ENCODE results near the gene CAMK2D.
"Not testable (repeated sequence)": the region's sequence is repeated elsewhere in the genome, so short reads cannot be mapped to it uniquely, and the experiment has no call there.

CAMK2D gene

GRCh38 chr4:113761620-113762185 is at the start of gene CAMK2D:
Gene CAMK2D, minus strand, starts transcription at chr4:113761738. Its CDS starts 670 bp downstream, at chr4:113761068.
- Mint-ChIP-seq H3K9me3 (no peaks in the 10 kb centered on the region), H3K27me3 (no peaks in the 10 kb centered on the region), H3K4me3 (peak within 1 kb of the TSS; percentile 96), H3K4me1 (peaks cover 20% of the 10 kb centered on the region), H3K27ac (peak within 1 kb of the TSS; percentile 91), H3K36me3 (peaks cover 11% of the 10 kb centered on the region)
- ATAC-seq: peak; percentile 68

- no peak for ATAC-seq
- H3K27me3 Mint-ChIP-seq: no peaks in the 10 kb centered on the region
- H3K9me3 Mint-ChIP-seq: no peaks in the 10 kb centered on the region
- no peaks in the 10 kb centered on the region for H3K4me1 Mint-ChIP-seq
- H3K27ac Mint-ChIP-seq: no peak overlapping the region
- no peaks in the 10 kb centered on the region for H3K36me3 Mint-ChIP-seq
- no peak overlapping the region for H3K4me3 Mint-ChIP-seq
Observed at GRCh38 chr4:113810906-113811305, 49.4 kb upstream of the CAMK2D start.

GRCh38 chr4:113809311-113809710 is 47.8 kb upstream of the CAMK2D start:
- Mint-ChIP-seq H3K36me3 (no peaks in the 10 kb centered on the region), H3K9me3 (no peaks in the 10 kb centered on the region), H3K27me3 (no peaks in the 10 kb centered on the region), H3K4me3 (no peak overlapping the region), H3K4me1 (no peaks in the 10 kb centered on the region), H3K27ac (no peak overlapping the region)
- ATAC-seq: no peak

GRCh38 chr4:113806850-113807249 is 45.3 kb upstream of the CAMK2D start:
- Mint-ChIP-seq H3K27ac (no peak overlapping the region), H3K9me3 (no peaks in the 10 kb centered on the region), H3K4me3 (no peak overlapping the region), H3K36me3 (no peaks in the 10 kb centered on the region), H3K27me3 (no peaks in the 10 kb centered on the region), H3K4me1 (no peaks in the 10 kb centered on the region)
- ATAC-seq: no peak

GRCh38 chr4:113801882-113802281 is 40.3 kb upstream of the CAMK2D start:
- Mint-ChIP-seq H3K4me1 (no peaks in the 10 kb centered on the region), H3K36me3 (no peaks in the 10 kb centered on the region), H3K9me3 (no peaks in the 10 kb centered on the region), H3K27ac (no peak overlapping the region), H3K27me3 (no peaks in the 10 kb centered on the region), H3K4me3 (no peak overlapping the region)
- ATAC-seq: no peak

- H3K4me3 Mint-ChIP-seq, H3K36me3 Mint-ChIP-seq, ATAC-seq, H3K27ac Mint-ChIP-seq, H3K4me1 Mint-ChIP-seq: not testable (repeated sequence)
- peaks cover 15% of the 10 kb centered on the region for H3K27me3 Mint-ChIP-seq
- peaks cover 10% of the 10 kb centered on the region for H3K9me3 Mint-ChIP-seq
Observed at GRCh38 chr4:113796381-113796780, 34.8 kb upstream of the CAMK2D start.

- Mint-ChIP-seq H3K27me3 (peaks cover 16% of the 10 kb centered on the region), H3K9me3 (peaks cover 9% of the 10 kb centered on the region), H3K4me3 (no peak overlapping the region), H3K27ac (no peak overlapping the region), H3K36me3 (peaks cover 9% of the 10 kb centered on the region), H3K4me1 (no peaks in the 10 kb centered on the region)
- ATAC-seq: no peak
Observed at GRCh38 chr4:113790478-113790877, 28.9 kb upstream of the CAMK2D start.

- Mint-ChIP-seq H3K36me3 (peaks cover 9% of the 10 kb centered on the region), H3K4me3 (no peak overlapping the region), H3K27me3 (peaks cover 17% of the 10 kb centered on the region), H3K9me3 (peaks cover 9% of the 10 kb centered on the region), H3K4me1 (no peaks in the 10 kb centered on the region), H3K27ac (no peak overlapping the region)
- ATAC-seq: no peak
Observed at GRCh38 chr4:113788888-113789287, 27.4 kb upstream of the CAMK2D start.

- H3K27me3 Mint-ChIP-seq: peaks cover 10% of the 10 kb centered on the region
- peaks cover 2% of the 10 kb centered on the region for H3K9me3 Mint-ChIP-seq
- H3K4me3 Mint-ChIP-seq: no peak overlapping the region
- no peak overlapping the region for H3K27ac Mint-ChIP-seq
- ATAC-seq: no peak
- H3K4me1 Mint-ChIP-seq: no peaks in the 10 kb centered on the region
- no peaks in the 10 kb centered on the region for H3K36me3 Mint-ChIP-seq
Observed at GRCh38 chr4:113785781-113786180, 24.2 kb upstream of the CAMK2D start.

- H3K9me3 Mint-ChIP-seq: peaks cover 2% of the 10 kb centered on the region
- no peaks in the 10 kb centered on the region for H3K36me3 Mint-ChIP-seq
- H3K4me3 Mint-ChIP-seq: no peak overlapping the region
- peaks cover 10% of the 10 kb centered on the region for H3K27me3 Mint-ChIP-seq
- H3K4me1 Mint-ChIP-seq: no peaks in the 10 kb centered on the region
- no peak overlapping the region for H3K27ac Mint-ChIP-seq
- ATAC-seq: no peak
Observed at GRCh38 chr4:113784497-113785250, 23.1 kb upstream of the CAMK2D start.

GRCh38 chr4:113783701-113784100 is 22.2 kb upstream of the CAMK2D start:
- no peak overlapping the region for H3K27ac Mint-ChIP-seq
- no peak overlapping the region for H3K4me3 Mint-ChIP-seq
- H3K9me3 Mint-ChIP-seq: peaks cover 2% of the 10 kb centered on the region
- no peaks in the 10 kb centered on the region for H3K4me1 Mint-ChIP-seq
- peaks cover 10% of the 10 kb centered on the region for H3K27me3 Mint-ChIP-seq
- no peak for ATAC-seq
- H3K36me3 Mint-ChIP-seq: no peaks in the 10 kb centered on the region

GRCh38 chr4:113783289-113783688 is 21.8 kb upstream of the CAMK2D start:
- H3K4me3 Mint-ChIP-seq: no peak overlapping the region
- H3K36me3 Mint-ChIP-seq: no peaks in the 10 kb centered on the region
- H3K27me3 Mint-ChIP-seq: peaks cover 10% of the 10 kb centered on the region
- no peak overlapping the region for H3K27ac Mint-ChIP-seq
- no peak for ATAC-seq
- H3K9me3 Mint-ChIP-seq: peaks cover 2% of the 10 kb centered on the region
- no peaks in the 10 kb centered on the region for H3K4me1 Mint-ChIP-seq

GRCh38 chr4:113781439-113782040 is 20.0 kb upstream of the CAMK2D start:
- Mint-ChIP-seq H3K27ac (no peak overlapping the region), H3K4me3 (no peak overlapping the region), H3K36me3 (no peaks in the 10 kb centered on the region), H3K9me3 (peaks cover 2% of the 10 kb centered on the region), H3K4me1 (no peaks in the 10 kb centered on the region), H3K27me3 (peaks cover 16% of the 10 kb centered on the region)
- ATAC-seq: no peak

- peaks cover 24% of the 10 kb centered on the region for H3K27me3 Mint-ChIP-seq
- no peaks in the 10 kb centered on the region for H3K36me3 Mint-ChIP-seq
- H3K4me1 Mint-ChIP-seq: peaks cover 8% of the 10 kb centered on the region
- ATAC-seq: no peak
- no peak overlapping the region for H3K27ac Mint-ChIP-seq
- no peak overlapping the region for H3K4me3 Mint-ChIP-seq
- H3K9me3 Mint-ChIP-seq: no peaks in the 10 kb centered on the region
Observed at GRCh38 chr4:113776679-113777078, 15.1 kb upstream of the CAMK2D start.

- Mint-ChIP-seq H3K27ac (no peak overlapping the region), H3K9me3 (no peaks in the 10 kb centered on the region)
Observed at GRCh38 chr4:113776016-113776415, 14.5 kb upstream of the CAMK2D start.

GRCh38 chr4:113773756-113774155 is 12.2 kb upstream of the CAMK2D start:
- Mint-ChIP-seq H3K9me3 (no peaks in the 10 kb centered on the region), H3K36me3 (no peaks in the 10 kb centered on the region), H3K4me3 (no peak overlapping the region), H3K4me1 (peaks cover 8% of the 10 kb centered on the region), H3K27ac (no peak overlapping the region), H3K27me3 (peaks cover 24% of the 10 kb centered on the region)
- no peak for ATAC-seq

More at GRCh38 chr4:113776016-113776415, 14.5 kb upstream of the CAMK2D start:
- ATAC-seq: no peak
- H3K4me1 Mint-ChIP-seq: peaks cover 8% of the 10 kb centered on the region
- H3K27me3 Mint-ChIP-seq: peaks cover 24% of the 10 kb centered on the region
- no peak overlapping the region for H3K4me3 Mint-ChIP-seq
- no peaks in the 10 kb centered on the region for H3K36me3 Mint-ChIP-seq

Data from stimulated activated memory B cell treated with anti-CD40 and anti-IgM and Interleukin-4, amounts not matched to agents 10 μg/mL and 1 μg/mL and 100 μg/mL, for 72 hours (primary cell).